Fibroblast of the aortic adventitia (primary cell): ENCODE data around the gene TMEM198. TPM values are rescaled to one million over a fixed set of nuclear protein-coding genes. Genes with fewer than 3 reads are reported as not detected.

Source experiments
- DNase-seq: peaks from one replicate; pipeline ENCODE4 v3.0.0-alpha.2; 2010; ENCODE audit warnings: low read depth
- H3K4me3 ChIP-seq: 2 replicates; pipeline ENCODE4 v1.5.1; 2011; ENCODE audit warnings: low read depth, mild to moderate bottlenecking, control low read depth, low read length, moderate library complexity
- total RNA-seq: library from RNA; depleted of rRNA; stranded (reverse); fragments of >200 nt; gene quantifications from 2 replicates; pipeline ENCODE4 v1.2.3, GENCODE V29; 2012; ENCODE audit warnings: low replicate concordance
- TF ChIP-seq, protein P1 (sequence below): IDR thresholded peaks from 2 replicates; pipeline ENCODE4 v1.5.1; 2011; ENCODE audit warnings: mild to moderate bottlenecking, low read length, control low read depth, inconsistent platforms; ENCODE audit not compliant: insufficient read depth

Gene TMEM198
- total RNA-seq, 1 donor: 1.1 TPM

DNA sequence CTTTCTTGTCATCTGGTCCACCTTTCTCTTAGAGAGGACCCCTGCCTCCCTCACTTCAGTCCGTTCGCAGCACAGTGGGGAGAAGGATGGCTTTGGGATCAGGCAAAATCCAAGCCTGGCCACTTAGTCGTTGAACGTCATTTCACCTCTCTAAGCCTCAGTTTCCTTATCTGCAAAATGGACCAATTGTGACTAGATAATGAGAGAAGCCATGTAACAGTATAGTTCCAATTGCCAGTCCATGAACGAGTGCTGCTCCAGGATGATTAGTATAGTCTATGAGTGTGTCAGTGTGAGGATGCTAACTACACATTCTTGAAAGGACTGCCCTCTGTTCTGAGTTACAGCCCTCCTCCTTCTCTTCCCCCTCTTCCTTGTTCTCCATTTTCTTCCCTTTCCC, 29.3 kb downstream of the TMEM198 start:
- DNase-seq: no peak
- TF ChIP-seq, protein P1, sequence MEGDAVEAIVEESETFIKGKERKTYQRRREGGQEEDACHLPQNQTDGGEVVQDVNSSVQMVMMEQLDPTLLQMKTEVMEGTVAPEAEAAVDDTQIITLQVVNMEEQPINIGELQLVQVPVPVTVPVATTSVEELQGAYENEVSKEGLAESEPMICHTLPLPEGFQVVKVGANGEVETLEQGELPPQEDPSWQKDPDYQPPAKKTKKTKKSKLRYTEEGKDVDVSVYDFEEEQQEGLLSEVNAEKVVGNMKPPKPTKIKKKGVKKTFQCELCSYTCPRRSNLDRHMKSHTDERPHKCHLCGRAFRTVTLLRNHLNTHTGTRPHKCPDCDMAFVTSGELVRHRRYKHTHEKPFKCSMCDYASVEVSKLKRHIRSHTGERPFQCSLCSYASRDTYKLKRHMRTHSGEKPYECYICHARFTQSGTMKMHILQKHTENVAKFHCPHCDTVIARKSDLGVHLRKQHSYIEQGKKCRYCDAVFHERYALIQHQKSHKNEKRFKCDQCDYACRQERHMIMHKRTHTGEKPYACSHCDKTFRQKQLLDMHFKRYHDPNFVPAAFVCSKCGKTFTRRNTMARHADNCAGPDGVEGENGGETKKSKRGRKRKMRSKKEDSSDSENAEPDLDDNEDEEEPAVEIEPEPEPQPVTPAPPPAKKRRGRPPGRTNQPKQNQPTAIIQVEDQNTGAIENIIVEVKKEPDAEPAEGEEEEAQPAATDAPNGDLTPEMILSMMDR: no peak
- no peak overlapping the region for H3K4me3 ChIP-seq

DNA sequence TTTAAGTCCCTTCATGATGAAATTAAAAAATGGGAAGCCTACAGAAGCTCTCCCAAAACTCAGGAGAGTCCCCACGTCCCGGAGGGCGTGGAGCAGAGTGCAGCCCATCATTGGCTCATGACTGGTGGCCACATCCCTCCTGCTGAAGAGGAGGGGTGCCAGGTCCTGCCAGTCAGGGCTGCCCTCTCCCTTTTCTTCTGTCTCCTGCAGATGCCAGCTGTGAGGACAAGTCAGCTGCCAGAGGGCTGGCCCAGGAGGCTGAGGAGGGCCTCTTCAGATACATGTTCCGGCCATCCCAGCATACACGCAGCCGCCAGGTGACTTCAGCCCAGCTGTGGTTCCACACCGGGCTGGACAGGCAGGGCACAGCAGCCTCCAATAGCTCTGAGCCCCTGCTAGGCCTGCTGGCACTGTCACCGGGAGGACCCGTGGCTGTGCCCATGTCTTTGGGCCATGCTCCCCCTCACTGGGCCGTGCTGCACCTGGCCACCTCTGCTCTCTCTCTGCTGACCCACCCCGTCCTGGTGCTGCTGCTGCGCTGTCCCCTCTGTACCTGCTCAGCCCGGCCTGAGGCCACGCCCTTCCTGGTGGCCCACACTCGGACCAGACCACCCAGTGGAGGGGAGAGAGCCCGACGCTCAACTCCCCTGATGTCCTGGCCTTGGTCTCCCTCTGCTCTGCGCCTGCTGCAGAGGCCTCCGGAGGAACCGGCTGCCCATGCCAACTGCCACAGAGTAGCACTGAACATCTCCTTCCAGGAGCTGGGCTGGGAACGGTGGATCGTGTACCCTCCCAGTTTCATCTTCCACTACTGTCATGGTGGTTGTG, 30.9 kb downstream of the TMEM198 start:
- TF ChIP-seq, protein P1: no peak
- no peak for DNase-seq
- no peak overlapping the region for H3K4me3 ChIP-seq

DNA sequence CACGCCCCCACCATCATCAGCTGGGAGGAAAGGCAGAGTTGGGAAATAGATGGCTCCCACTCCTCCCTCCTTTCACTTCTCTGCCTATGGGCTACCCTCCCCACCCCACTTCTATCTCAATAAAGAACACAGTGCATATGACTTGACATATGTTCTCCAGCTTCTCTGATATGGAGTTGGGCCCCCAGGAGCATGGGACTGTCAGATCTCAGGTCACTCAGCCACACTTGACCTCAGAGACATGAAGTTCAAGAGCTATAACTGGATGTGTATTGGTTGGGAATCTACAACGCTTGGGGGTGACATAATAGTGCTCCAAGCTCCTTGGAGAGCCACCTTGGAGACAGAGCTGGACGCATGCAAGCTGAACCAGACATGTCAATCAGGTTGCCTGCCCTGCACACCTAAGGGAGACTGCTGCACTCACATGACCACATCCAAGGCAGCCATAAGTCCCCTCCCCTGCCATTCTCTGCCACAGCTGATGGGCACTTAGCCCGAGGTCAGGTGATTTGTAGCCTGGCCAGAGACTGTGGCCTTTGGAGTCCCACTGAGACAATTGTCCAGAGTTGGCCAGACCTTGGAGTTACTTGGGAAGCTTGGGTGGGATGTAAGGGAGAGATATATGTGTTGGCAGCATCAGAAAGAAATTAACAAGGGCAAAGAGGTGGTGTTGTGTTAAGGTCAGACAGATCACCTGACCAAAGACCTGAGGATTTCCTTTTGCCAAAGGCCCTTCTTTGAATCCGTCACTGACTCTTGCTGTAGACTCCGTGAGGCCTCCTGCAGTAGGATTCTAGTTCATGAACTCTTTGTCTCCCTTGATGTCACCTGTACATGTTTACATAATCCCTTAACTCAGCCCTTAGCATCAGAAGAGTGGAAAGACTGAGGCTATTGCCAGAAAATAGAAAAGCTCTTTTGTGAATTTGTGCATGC, 32.0 kb downstream of the TMEM198 start:
- TF ChIP-seq, protein P1: no peak
- no peak overlapping the region for H3K4me3 ChIP-seq
- no peak for DNase-seq

DNA sequence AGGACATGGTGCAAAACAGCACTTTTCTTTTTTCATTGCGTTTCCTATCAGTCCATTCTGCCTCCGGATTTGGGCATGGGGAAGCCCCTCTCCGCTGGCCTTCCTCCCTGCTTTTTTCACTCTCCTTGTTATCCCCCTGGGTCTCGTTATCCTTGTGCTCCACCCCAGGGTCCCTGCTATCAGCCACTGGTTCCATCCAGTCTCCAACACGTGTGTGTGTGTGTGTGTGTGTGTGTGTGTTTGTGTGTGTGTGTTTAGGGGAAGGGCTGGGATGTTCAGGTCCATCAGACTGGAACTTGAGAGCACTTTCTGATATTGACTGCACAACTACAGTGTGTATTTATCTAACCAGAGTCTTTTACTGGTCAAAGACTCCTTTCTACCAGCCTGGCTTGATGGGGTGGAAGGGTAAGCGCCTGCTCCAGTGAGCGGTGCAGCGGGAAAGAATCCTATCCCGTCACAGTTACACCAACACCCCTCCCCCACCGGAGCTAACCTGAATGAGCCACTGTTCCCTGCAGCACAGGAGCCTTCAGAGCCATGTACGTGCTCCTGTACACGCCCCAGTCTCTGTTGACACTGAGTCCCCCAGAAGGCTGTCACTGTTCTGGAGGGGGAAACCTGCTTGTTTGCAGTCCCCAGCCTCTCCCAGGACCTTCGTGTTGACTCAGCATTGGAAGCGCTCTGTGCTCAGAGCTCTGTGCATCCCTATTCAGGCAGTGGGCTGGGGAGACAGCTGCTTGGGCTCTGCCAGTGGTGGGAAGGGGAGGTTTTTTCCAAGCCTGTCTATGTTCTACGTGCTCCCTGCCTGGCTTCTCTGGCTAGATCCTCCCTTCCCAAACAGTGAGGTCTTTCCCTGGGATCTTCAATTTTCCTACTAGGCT, 32.9 kb downstream of the TMEM198 start:
- H3K4me3 ChIP-seq: no peak overlapping the region
- no peak for DNase-seq
- TF ChIP-seq, protein P1: no peak

DNA sequence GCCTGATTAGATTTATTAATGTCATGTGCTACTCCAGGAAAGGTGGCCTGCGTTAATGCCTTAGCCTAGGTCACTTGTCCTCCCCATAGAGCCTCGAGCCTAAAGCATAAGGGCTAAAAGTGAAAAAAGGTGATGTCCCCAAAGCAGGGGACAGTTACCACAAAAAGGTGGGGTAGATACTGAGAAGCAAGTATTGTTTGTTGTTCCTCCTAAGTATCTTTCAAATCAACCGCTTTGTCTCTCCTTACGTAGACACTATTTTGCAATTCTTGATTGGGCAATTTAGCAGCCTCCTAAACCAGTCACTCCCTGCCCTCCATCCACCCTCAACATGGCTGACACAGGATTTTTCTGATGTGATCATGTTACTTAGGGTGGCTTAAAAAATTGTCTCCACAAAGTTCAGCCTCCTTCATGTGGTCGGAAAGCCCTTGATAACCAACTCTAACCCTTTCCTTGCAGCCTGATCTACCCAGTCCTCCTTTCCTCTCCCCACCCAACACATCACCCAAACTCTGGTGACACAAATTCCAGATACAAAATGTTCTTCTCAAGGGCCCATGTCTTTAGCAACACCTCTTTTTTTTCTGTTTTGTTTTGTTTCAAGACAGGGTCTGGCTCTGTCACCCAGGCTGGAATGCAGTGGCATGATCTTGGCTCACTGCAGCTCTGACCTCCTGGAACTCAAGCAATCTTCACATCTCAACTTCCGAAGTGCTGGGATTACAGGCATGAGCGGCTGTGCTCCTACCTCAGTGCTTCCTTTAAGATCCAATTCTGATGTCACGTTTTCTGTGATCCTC, 35.2 kb downstream of the TMEM198 start:
- H3K4me3 ChIP-seq: no peak overlapping the region
- DNase-seq: peak; percentile 24
- TF ChIP-seq, protein P1: no peak
